HCEC 1CT (cell line): Measurements from ENCODE around the gene NOS2.
"Not testable (repeated sequence)": the region's sequence is repeated elsewhere in the genome, so short reads cannot be mapped to it uniquely, and the experiment has no call there.

Source experiments
- DNase-seq: peaks from one replicate; pipeline ENCODE4 v3.0.0-alpha.2; 2017

The NOS2 gene

GRCh38 chr17:27753726-27754125, 46.6 kb downstream of the NOS2 start:
- not testable (repeated sequence) for DNase-seq

DNA sequence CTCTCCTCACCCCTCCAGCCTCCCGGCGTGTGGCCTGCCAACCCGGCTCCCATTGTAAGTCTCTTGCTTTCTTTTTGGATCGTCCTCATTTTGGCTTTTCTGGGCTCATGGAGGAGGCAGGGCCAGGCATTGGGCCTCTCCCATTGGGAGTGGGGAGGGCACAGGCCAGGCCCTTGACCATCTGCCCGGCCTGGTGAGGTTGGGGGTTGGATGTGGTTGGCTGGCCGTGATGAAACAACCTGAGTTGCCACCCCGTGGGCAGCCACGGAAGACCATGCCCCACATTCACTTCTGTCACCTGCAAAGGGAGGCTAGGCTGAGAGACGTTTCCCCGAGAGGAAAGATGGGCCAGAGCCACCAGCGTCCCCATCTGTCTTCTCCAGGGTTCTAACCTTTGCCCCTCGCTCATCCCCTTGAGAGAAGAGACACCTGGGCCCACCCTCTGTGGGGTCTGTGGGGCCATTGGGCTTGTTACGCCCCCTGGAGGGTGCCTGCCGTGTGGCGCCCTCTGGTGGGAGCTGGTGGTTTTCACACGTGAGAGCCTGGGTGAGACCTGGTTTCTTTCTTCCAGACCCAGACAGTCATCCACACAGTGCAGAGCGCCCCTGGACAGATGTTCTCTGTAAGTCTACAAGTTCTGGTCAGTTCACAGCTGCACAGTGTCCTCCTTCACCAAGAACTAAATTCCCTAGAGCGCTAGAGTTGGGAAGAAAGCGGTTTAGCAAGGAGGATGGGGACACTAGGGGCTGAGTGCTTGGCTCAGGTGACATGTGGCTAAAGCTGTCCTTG, 47.3 kb downstream of the NOS2 start:
- DNase-seq: not testable (repeated sequence)

DNA sequence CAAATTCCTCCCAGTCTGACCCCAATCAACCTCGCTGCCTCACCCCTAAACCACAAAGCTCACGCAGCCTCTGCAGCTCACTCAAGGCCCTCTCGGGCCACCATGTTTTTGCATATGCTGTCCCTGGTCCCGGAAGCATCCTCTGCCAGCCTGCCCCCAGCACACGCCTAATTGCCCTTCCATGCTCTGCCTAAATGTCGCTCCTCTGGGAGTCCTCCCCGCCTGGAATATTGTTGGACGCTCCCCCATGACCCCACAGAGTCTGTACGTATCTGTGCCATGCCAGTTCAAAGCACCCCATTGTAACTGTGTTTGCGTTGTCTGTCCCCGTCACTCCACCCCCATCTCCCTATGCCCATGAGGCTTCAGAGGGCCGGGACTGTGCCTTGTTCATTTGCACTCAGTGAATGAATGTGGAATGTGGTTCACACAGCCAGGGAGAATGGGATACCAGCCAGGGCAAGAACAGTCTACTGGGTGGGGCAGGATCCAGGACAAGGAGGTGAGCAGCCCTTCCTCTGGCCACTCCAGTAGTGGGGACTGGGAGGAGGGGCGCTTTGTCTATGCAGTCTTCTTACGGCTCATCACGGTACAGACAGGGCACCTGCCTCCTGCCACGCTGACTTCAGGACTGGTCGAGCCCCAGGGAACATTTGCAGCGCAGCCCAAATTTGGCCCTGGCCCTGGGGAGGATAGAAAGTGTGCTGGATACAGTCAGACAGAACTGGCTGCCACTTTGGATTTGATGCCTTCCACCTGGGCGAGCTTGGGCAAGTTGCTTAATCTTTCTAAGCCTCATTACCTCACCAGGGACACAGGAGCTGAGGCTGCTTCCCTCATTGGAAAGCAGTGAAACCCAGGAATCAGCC, 48.5 kb downstream of the NOS2 start:
- no peak for DNase-seq

DNA sequence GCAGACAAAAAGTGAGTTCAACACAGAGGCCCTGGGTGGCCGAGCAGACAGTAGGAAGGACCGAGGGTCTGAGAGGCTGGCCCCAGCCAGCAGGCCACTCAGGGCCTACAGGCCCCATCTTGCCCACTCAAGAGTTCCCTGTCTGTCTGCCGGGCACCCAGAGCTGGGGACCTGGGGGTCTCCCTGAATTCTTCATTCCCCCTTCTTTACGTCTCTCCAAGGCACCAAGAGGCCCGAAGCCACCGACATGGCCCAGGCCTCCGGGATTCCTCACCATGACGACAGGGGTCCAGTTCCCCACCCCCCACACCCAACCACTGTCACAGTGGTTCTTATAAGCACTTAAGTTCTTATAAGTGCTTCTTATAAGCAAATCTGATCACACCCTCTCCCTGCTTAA, 49.2 kb downstream of the NOS2 start:
- no peak for DNase-seq

GRCh38 chr17:27749562-27750150, 50.7 kb downstream of the NOS2 start:
- DNase-seq: not testable (repeated sequence)

DNA sequence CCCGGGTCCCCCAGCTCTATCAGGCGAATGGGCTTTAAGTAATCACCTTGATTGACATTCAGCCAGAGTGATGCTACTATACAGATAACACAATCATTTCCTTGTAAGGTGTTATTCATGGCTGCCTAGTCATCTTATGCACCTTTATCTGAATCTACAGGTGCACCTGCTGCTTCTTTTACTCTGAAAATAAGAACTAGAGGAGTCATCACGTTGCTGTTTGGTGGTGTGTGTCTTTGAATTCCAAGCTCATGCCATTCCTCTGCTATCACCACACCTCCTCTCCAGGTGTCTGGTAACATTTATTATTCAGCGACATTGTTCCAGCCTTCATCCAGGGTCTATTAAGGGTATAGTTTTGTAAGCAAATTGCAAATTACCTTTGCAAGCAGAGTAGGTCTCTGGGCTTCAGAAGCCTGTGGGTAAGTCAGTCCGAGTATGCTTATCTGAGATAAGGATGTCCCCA, 51.9 kb downstream of the NOS2 start:
- no peak for DNase-seq

GRCh38 chr17:27747462-27748359, 52.6 kb downstream of the NOS2 start:
- no peak for DNase-seq

DNA sequence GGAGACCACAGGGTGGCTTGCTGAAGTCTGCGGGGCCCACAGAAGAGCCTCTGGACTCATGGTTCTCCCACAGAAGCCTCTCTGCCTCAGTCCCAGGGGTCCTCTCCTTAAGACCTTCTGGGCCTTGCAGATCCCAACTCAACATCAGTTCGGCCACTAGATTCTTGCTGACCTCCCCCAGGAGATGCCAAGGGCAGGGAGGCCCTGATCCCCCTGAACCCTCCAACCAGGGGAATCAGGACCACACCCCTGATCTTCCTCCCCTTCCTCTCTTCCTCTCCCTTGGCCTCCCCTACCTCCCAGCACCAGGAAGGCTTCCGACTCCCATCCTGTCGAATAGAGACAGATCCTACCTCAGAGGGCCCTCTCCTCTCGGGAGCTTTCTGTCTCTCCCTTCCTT, 53.4 kb downstream of the NOS2 start:
- DNase-seq: no peak

DNA sequence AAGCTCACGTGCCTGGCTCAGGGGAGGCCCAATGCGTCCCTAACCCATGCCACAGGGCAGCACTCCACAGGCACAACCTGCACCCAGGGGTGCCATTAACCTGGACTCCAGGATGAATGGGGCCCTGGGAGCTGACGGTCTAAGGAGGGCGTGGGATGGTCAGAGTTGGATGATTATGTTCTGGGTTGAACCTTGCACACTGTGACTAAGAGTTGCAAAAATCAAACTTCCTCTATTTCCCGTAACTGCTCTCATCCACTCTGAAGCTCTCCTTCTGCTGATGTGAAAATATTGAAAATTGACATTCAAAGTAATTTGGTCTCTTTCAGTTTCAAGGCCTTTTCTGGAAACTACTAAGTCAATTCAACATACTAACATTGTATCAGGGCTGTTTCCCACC, 54.0 kb downstream of the NOS2 start:
- not testable (repeated sequence) for DNase-seq

DNA sequence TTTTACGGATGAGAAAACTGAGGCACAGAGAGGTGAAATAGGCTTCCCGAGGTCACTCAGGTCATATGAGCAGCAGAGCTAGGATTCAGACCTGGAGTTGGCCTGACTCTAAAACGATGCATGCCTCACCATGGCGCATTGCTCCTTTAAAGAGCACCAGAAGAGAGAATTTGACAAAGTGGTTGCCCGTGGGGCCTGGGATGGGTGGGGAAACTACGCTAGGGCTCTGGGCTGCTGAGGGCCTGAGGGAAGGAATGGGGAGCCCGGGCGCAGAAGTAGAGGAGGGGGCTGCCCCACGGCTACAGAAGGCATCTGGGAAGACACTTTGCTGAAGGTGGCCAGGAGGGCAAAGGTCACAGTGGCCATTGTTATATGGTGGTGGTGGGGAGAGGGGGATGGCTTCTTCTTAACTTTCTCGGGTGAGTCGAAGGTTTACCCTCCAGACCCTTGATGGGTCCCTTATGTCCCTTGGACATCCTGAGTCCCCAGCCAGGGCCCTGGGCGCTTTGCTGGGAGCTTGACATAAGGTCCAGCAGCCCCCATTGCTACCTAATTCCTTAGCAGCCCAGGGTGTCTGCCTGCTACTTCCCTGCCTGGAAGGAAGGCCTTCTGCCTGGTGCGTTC, 55.0 kb downstream of the NOS2 start:
- DNase-seq: not testable (repeated sequence)

GRCh38 chr17:27743281-27743885, 56.9 kb downstream of the NOS2 start:
- DNase-seq: no peak

- no peak for DNase-seq
These were observed 58.3 kb downstream of the NOS2 start for GRCh38 chr17:27741971-27742575.

- DNase-seq: peak; percentile 3
These were observed 58.9 kb downstream of the NOS2 start for GRCh38 chr17:27741361-27741861.

GRCh38 chr17:27740541-27740940, 59.8 kb downstream of the NOS2 start:
- not testable (repeated sequence) for DNase-seq

GRCh38 chr17:27733773-27734172, 66.6 kb downstream of the NOS2 start:
- DNase-seq: no peak

DNA sequence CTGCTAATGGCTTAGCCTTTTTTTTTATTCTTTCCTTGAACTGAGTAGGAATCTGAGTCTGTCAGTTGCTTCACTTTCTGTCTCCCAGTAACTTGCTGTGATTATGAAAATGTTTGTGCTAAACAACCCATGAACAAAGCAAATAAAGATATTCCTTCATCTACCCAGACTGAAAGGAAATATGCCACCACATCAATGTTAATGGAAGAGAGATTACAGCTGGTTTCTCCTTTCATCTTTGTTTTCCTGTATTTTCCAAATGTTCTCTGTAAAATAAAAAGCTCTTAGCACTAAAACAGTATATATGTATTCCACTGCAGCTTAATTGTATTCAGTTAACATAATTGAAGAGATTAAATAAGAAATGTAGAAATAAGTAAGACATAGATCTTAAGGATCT, 67.6 kb downstream of the NOS2 start:
- not testable (repeated sequence) for DNase-seq

DNA sequence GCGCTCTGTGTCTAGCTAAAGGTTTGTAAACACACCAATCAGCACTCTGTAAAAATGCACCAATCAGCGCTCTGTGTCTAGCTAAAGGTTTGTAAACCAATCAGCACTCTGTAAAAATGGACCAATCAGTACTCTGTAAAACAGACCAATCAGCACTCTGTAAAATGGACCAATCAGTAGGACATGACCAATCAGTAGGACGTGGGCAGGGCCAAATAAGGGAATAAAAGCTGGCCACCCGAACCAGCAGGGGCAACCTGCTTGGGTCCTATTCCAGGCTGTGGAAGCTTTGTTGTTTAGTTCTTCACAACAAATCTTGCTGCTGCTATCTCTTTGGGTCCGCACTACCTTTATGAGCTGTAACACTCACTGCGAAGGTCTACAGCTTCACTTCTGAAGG, 74.3 kb downstream of the NOS2 start:
- not testable (repeated sequence) for DNase-seq

- DNase-seq: no peak
These were observed 78.5 kb downstream of the NOS2 start for GRCh38 chr17:27721797-27722196.
